ENCODE data around the gene PMIS2. TPM values are rescaled to one million over a fixed set of nuclear protein-coding genes. Genes with fewer than 3 reads are reported as not detected.
A peak's percentile ranks its signal among the peaks of the same experiment; 100 is the strongest.

The PMIS2 gene
- total and polyA plus RNA-seq, 5 donors from 2014 or later: not detected

- Histone ChIP-seq H3K27me3 (ENCODE audit: control insufficient read depth, insufficient read depth, low read length) (peaks cover 2% of the 10 kb centered on the region), H3K4me3 (ENCODE audit: low read depth, low read length) (no peak overlapping the region)
Measured at GRCh38 chr19:35562336-35562735, 23.6 kb upstream of the PMIS2 start.

DNA sequence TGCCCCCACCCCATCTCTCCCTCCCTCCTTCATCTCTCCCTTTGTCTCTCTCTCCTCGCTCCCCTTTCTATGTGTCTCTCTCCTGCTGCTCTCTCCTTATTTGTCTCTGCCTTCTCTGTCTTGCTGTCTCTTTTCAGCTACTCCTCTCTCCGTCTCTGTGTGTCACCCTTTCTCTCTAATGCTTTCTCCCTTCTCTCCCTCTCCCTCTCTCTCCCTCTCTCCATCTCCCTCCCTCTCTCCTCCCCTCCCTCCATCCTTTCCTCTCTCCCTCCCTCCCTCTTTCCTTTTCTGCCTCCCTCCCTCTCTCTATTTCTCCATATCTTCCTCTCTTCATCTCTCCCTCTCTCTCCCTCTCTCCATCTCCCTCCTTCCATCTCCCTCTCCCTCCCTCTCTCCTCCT, 23.2 kb upstream of the PMIS2 start:
- ATAC-seq (ENCODE audit: low read depth in 2 of 2) (no peak), DNase-seq (no peak)
- peaks cover 12% of the 10 kb centered on the region for H3K4me1 ChIP-seq (ENCODE audit: control insufficient read depth, insufficient read depth, low read length, poor library complexity, severe bottlenecking)
- H3K4me3 Mint-ChIP-seq: no peak overlapping the region
- peaks cover 0 to 12% (median 2%) of the 10 kb centered on the region in 4 donors for H3K4me1 Mint-ChIP-seq
- H3K9me3 Mint-ChIP-seq: no peaks in the 10 kb centered on the region
- peaks cover 31% of the 10 kb centered on the region for H3K27me3 Mint-ChIP-seq
- H3K27me3 ChIP-seq (ENCODE audit: control insufficient read depth, insufficient read depth, low read length): peaks cover 2% of the 10 kb centered on the region
- no peak overlapping the region for H3K27ac ChIP-seq (ENCODE audit: insufficient read depth, low read length, poor library complexity, severe bottlenecking)
- no peaks in the 10 kb centered on the region for H3K36me3 ChIP-seq (ENCODE audit: control insufficient read depth, insufficient read depth, low read length)
- H3K36me3 Mint-ChIP-seq: no peaks in the 10 kb centered on the region
- H3K9me3 ChIP-seq (ENCODE audit: control insufficient read depth in 2 of 2, low read length in 2 of 2): no peaks in the 10 kb centered on the region
- no peak overlapping the region for H3K4me3 ChIP-seq (ENCODE audit: low read depth, low read length)
- H3K27ac Mint-ChIP-seq: no peak overlapping the region

More at GRCh38 chr19:35562336-35562735, 23.6 kb upstream of the PMIS2 start:
- H3K36me3 Mint-ChIP-seq: no peaks in the 10 kb centered on the region
- H3K9me3 Mint-ChIP-seq: no peaks in the 10 kb centered on the region
- H3K27me3 Mint-ChIP-seq: peaks cover 31% of the 10 kb centered on the region
- H3K27ac Mint-ChIP-seq: no peak overlapping the region
- DNase-seq (no peak), ATAC-seq (ENCODE audit: low read depth in 2 of 2) (no peak)
- H3K4me3 Mint-ChIP-seq: no peak overlapping the region
- peaks cover 0 to 14% (median 2%) of the 10 kb centered on the region in 4 donors for H3K4me1 Mint-ChIP-seq
- Histone ChIP-seq H3K36me3 (ENCODE audit: control insufficient read depth, insufficient read depth, low read length) (no peaks in the 10 kb centered on the region), H3K9me3 (ENCODE audit: control insufficient read depth in 2 of 2, low read length in 2 of 2) (no peaks in the 10 kb centered on the region), H3K4me1 (ENCODE audit: control insufficient read depth, insufficient read depth, low read length, poor library complexity, severe bottlenecking) (peaks cover 15% of the 10 kb centered on the region), H3K27ac (ENCODE audit: insufficient read depth, low read length, poor library complexity, severe bottlenecking) (no peak overlapping the region)

GRCh38 chr19:35563207-35563829, 22.7 kb upstream of the PMIS2 start, which contains the start of gene ATP4A:
ATP4A (minus strand) TSS chr19:35563658; CDS start chr19:35563629, 29 bp downstream.
- H3K36me3 Mint-ChIP-seq: no peaks in the 10 kb centered on the region
- Histone ChIP-seq H3K27ac (ENCODE audit: insufficient read depth, low read length, poor library complexity, severe bottlenecking) (no peak within 1 kb of the TSS), H3K4me3 (ENCODE audit: low read depth, low read length) (no peak within 1 kb of the TSS), H3K9me3 (ENCODE audit: control insufficient read depth in 2 of 2, low read length in 2 of 2) (no peaks in the 10 kb centered on the region), H3K36me3 (ENCODE audit: control insufficient read depth, insufficient read depth, low read length) (no peaks in the 10 kb centered on the region), H3K4me1 (ENCODE audit: control insufficient read depth, insufficient read depth, low read length, poor library complexity, severe bottlenecking) (peaks cover 7% of the 10 kb centered on the region), H3K27me3 (ENCODE audit: control insufficient read depth, insufficient read depth, low read length) (peaks cover 2% of the 10 kb centered on the region)
- H3K27me3 Mint-ChIP-seq: peaks cover 31% of the 10 kb centered on the region
- H3K4me1 Mint-ChIP-seq: peaks cover 0 to 10% (median 2%) of the 10 kb centered on the region in 4 donors
- ATAC-seq (ENCODE audit: low read depth in 2 of 2) (no peak), DNase-seq (no peak)
- H3K4me3 Mint-ChIP-seq: no peak within 1 kb of the TSS
- no peaks in the 10 kb centered on the region for H3K9me3 Mint-ChIP-seq
- no peak within 1 kb of the TSS for H3K27ac Mint-ChIP-seq

DNA sequence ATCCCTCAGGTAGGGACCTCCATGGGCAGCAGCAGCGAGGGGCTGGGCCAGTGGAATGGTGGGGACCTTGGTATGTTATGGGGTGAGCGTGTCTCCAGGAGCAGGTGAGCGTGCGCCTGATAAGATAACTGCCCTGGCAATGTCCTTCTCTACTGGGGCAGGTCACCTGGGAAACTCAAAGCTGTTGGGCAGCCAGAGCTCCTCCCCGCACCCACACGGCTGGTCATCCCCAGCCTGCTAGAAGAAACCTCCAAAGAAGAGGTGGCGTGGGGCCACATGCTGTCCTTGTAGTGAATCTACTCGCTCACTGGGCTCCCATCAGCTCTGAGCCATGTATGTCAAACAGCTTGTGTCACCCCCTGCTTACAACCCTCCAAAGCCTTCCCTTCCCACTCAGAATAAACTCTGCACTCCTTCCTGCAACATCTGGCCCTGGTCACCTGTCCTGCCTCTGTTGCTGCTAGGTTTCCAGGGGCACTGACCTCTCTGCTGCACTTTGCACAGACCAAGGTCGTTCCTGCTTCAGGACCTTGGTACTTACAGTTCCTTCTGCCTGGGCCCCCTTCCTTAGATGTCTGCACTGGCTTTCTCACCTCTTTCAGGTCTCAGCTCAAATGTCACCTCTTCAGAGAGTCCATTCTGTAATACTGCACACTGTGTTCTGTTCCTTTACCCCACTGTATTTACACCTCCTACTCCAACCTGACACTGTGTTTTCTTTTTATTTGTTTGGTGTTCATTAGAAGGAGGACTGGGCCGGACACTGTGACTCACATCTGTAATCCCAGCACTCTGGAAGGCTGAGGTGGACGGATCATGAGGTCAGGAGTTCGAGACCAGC, 20.7 kb upstream of the PMIS2 start:
- H3K4me3 Mint-ChIP-seq: no peak overlapping the region
- Histone ChIP-seq H3K4me3 (ENCODE audit: low read depth, low read length) (no peak overlapping the region), H3K36me3 (ENCODE audit: control insufficient read depth, insufficient read depth, low read length) (no peaks in the 10 kb centered on the region), H3K4me1 (ENCODE audit: control insufficient read depth, insufficient read depth, low read length, poor library complexity, severe bottlenecking) (no peaks in the 10 kb centered on the region), H3K27ac (ENCODE audit: insufficient read depth, low read length, poor library complexity, severe bottlenecking) (no peak overlapping the region), H3K27me3 (ENCODE audit: control insufficient read depth, insufficient read depth, low read length) (peaks cover 2% of the 10 kb centered on the region), H3K9me3 (ENCODE audit: control insufficient read depth in 2 of 2, low read length in 2 of 2) (no peaks in the 10 kb centered on the region)
- H3K4me1 Mint-ChIP-seq: peaks cover 0 to 5% (median 2%) of the 10 kb centered on the region in 4 donors
- no peak for ATAC-seq (ENCODE audit: low read depth in 2 of 2)
- H3K27ac Mint-ChIP-seq: no peak overlapping the region
- H3K9me3 Mint-ChIP-seq: no peaks in the 10 kb centered on the region
- H3K27me3 Mint-ChIP-seq: peaks cover 39% of the 10 kb centered on the region
- H3K36me3 Mint-ChIP-seq: no peaks in the 10 kb centered on the region
- no peak for DNase-seq

- no peaks in the 10 kb centered on the region for H3K36me3 Mint-ChIP-seq
- no peak overlapping the region for H3K27ac Mint-ChIP-seq
- peaks cover 35% of the 10 kb centered on the region for H3K27me3 Mint-ChIP-seq
- H3K27ac ChIP-seq (ENCODE audit: insufficient read depth, low read length, poor library complexity, severe bottlenecking): no peak overlapping the region
- ATAC-seq (ENCODE audit: low read depth in 2 of 2) (no peak), DNase-seq (no peak)
- no peak overlapping the region for H3K4me3 Mint-ChIP-seq
- H3K36me3 ChIP-seq (ENCODE audit: control insufficient read depth, insufficient read depth, low read length): no peaks in the 10 kb centered on the region
- H3K27me3 ChIP-seq (ENCODE audit: control insufficient read depth, insufficient read depth, low read length): peaks cover 2% of the 10 kb centered on the region
- H3K4me1 ChIP-seq (ENCODE audit: control insufficient read depth, insufficient read depth, low read length, poor library complexity, severe bottlenecking): no peaks in the 10 kb centered on the region
- H3K4me3 ChIP-seq (ENCODE audit: low read depth, low read length): no peak overlapping the region
- H3K9me3 ChIP-seq (ENCODE audit: control insufficient read depth in 2 of 2, low read length in 2 of 2): no peaks in the 10 kb centered on the region
- no peaks in the 10 kb centered on the region for H3K4me1 Mint-ChIP-seq
- no peaks in the 10 kb centered on the region for H3K9me3 Mint-ChIP-seq
Measured at GRCh38 chr19:35566738-35567137, 19.2 kb upstream of the PMIS2 start.

GRCh38 chr19:35569281-35569781, 16.6 kb upstream of the PMIS2 start:
- no peaks in the 10 kb centered on the region for H3K9me3 ChIP-seq (ENCODE audit: control insufficient read depth in 2 of 2, low read length in 2 of 2)
- H3K27me3 ChIP-seq (ENCODE audit: control insufficient read depth, insufficient read depth, low read length): peaks cover 2% of the 10 kb centered on the region
- DNase-seq (no peak), ATAC-seq (ENCODE audit: low read depth in 2 of 2) (no peak)
- no peaks in the 10 kb centered on the region for H3K4me1 Mint-ChIP-seq
- H3K27ac ChIP-seq (ENCODE audit: insufficient read depth, low read length, poor library complexity, severe bottlenecking): no peak overlapping the region
- no peaks in the 10 kb centered on the region for H3K4me1 ChIP-seq (ENCODE audit: control insufficient read depth, insufficient read depth, low read length, poor library complexity, severe bottlenecking)
- peaks cover 28% of the 10 kb centered on the region for H3K27me3 Mint-ChIP-seq
- no peak overlapping the region for H3K27ac Mint-ChIP-seq
- peaks cover 0 to 1% (median 0%) of the 10 kb centered on the region in 7 donors for H3K9me3 Mint-ChIP-seq
- H3K36me3 ChIP-seq (ENCODE audit: control insufficient read depth, insufficient read depth, low read length): no peaks in the 10 kb centered on the region
- H3K36me3 Mint-ChIP-seq: no peaks in the 10 kb centered on the region
- no peak overlapping the region for H3K4me3 ChIP-seq (ENCODE audit: low read depth, low read length)
- no peak overlapping the region for H3K4me3 Mint-ChIP-seq

GRCh38 chr19:35571406-35571965, 14.5 kb upstream of the PMIS2 start:
- Mint-ChIP-seq H3K4me3 (no peak overlapping the region), H3K4me1 (no peaks in the 10 kb centered on the region), H3K27me3 (peaks cover 28% of the 10 kb centered on the region), H3K27ac (peak overlapping the region in 1 of 3 donors; percentile 23), H3K9me3 (peaks cover 0 to 19% (median 5%) of the 10 kb centered on the region in 7 donors), H3K36me3 (no peaks in the 10 kb centered on the region)
- no peak overlapping the region for H3K4me3 ChIP-seq (ENCODE audit: low read depth, low read length)
- ATAC-seq (ENCODE audit: low read depth in 2 of 2) (no peak), DNase-seq (no peak)
- peaks cover 12 to 15% of the 10 kb centered on the region in 2 experiments for H3K9me3 ChIP-seq (ENCODE audit: control insufficient read depth in 2 of 2, low read length in 2 of 2)
- no peaks in the 10 kb centered on the region for H3K4me1 ChIP-seq (ENCODE audit: control insufficient read depth, insufficient read depth, low read length, poor library complexity, severe bottlenecking)
- no peak overlapping the region for H3K27ac ChIP-seq (ENCODE audit: insufficient read depth, low read length, poor library complexity, severe bottlenecking)
- no peaks in the 10 kb centered on the region for H3K27me3 ChIP-seq (ENCODE audit: control insufficient read depth, insufficient read depth, low read length)
- no peaks in the 10 kb centered on the region for H3K36me3 ChIP-seq (ENCODE audit: control insufficient read depth, insufficient read depth, low read length)
